Mesothelial cell of epicardium (in vitro differentiated cells): Measurements from ENCODE around the gene SFT2D3. TPM values are rescaled to one million over a fixed set of nuclear protein-coding genes. Genes with fewer than 3 reads are reported as not detected.
"Not testable (repeated sequence)": the region's sequence is repeated elsewhere in the genome, so short reads cannot be mapped to it uniquely, and the experiment has no call there.

Experiments
- DNase-seq, 2 experiments: peaks; one replicate each; pipeline ENCODE4 v3.0.0; 2021; ENCODE audit warnings: low spot score in 2 of 2; ENCODE audit not compliant: unreplicated experiment in 2 of 2
- H3K27ac Mint-ChIP-seq: 2 replicates; pipeline ENCODE4 v1.8.0; 2021; ENCODE audit warnings: mixed read lengths
- H3K27me3 Mint-ChIP-seq: 2 replicates; pipeline ENCODE4 v1.8.0; 2021; ENCODE audit warnings: low read depth, mixed read lengths
- H3K36me3 Mint-ChIP-seq: 2 replicates; pipeline ENCODE4 v1.8.0; 2021; ENCODE audit warnings: mixed read lengths
- H3K4me1 Mint-ChIP-seq: 2 replicates; pipeline ENCODE4 v1.8.0; 2021; ENCODE audit warnings: mixed read lengths
- H3K4me3 Mint-ChIP-seq: 2 replicates; pipeline ENCODE4 v1.8.0; 2021; ENCODE audit warnings: mild to moderate bottlenecking, moderate library complexity, mixed read lengths
- H3K9me3 Mint-ChIP-seq: 2 replicates; pipeline ENCODE4 v1.8.0; 2021; ENCODE audit warnings: mixed read lengths
- total RNA-seq: library from RNA; stranded (reverse); gene quantifications from 3 replicates; pipeline ENCODE4 v1.2.1, GENCODE V29; 2021
- TF ChIP-seq, protein P1 (sequence below): fragments of 200-600 bp; sonication (generic); IDR thresholded peaks from one replicate; pipeline ENCODE4 v1.5.0; 2021; ENCODE audit warnings: antibody characterized with exemption; ENCODE audit not compliant: unreplicated experiment

The SFT2D3 gene
- total RNA-seq, 1 donor from 2014 or later, result 12.9 TPM

DNA sequence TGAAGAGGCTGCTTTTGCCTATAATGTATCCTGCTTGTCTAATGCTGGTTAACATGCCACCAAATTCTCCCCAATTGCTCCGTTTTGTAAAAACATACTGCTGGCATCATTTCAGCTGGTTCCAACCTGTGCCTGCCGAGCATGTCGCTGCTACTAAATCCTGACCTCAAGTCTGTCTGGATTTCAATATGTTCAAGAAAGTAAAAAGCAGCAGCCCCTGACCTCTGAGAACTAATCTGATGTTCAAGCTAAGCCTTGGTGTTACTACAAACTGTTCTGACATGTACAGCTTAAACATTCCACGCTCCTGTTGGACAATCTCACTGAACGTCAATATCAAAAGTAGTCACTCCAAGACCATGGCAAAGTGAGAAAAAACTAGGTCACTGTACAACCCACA is 46.3 kb downstream of the SFT2D3 start:
- Mint-ChIP-seq H3K27ac (no peak overlapping the region), H3K27me3 (no peaks in the 10 kb centered on the region), H3K9me3 (no peaks in the 10 kb centered on the region), H3K4me3 (no peak overlapping the region), H3K4me1 (no peaks in the 10 kb centered on the region), H3K36me3 (peaks cover 24% of the 10 kb centered on the region)
- TF ChIP-seq, protein P1, sequence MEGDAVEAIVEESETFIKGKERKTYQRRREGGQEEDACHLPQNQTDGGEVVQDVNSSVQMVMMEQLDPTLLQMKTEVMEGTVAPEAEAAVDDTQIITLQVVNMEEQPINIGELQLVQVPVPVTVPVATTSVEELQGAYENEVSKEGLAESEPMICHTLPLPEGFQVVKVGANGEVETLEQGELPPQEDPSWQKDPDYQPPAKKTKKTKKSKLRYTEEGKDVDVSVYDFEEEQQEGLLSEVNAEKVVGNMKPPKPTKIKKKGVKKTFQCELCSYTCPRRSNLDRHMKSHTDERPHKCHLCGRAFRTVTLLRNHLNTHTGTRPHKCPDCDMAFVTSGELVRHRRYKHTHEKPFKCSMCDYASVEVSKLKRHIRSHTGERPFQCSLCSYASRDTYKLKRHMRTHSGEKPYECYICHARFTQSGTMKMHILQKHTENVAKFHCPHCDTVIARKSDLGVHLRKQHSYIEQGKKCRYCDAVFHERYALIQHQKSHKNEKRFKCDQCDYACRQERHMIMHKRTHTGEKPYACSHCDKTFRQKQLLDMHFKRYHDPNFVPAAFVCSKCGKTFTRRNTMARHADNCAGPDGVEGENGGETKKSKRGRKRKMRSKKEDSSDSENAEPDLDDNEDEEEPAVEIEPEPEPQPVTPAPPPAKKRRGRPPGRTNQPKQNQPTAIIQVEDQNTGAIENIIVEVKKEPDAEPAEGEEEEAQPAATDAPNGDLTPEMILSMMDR, result no peak
- no peak for DNase-seq

- DNase-seq, H3K27me3 Mint-ChIP-seq, H3K4me3 Mint-ChIP-seq, H3K4me1 Mint-ChIP-seq, H3K9me3 Mint-ChIP-seq: not testable (repeated sequence)
- Mint-ChIP-seq H3K36me3 (peaks cover 24% of the 10 kb centered on the region), H3K27ac (peak overlapping the region; percentile 9)
Measured at GRCh38 chr2:127749537-127749936, 48.2 kb downstream of the SFT2D3 start.

GRCh38 chr2:127753374-127753773 is 52.1 kb downstream of the SFT2D3 start:
- Mint-ChIP-seq H3K27me3 (no peaks in the 10 kb centered on the region), H3K36me3 (peaks cover 16% of the 10 kb centered on the region), H3K9me3 (no peaks in the 10 kb centered on the region), H3K4me1 (no peaks in the 10 kb centered on the region), H3K27ac (no peak overlapping the region), H3K4me3 (no peak overlapping the region)
- no peak for DNase-seq
- TF ChIP-seq, protein P1, result no peak

DNA sequence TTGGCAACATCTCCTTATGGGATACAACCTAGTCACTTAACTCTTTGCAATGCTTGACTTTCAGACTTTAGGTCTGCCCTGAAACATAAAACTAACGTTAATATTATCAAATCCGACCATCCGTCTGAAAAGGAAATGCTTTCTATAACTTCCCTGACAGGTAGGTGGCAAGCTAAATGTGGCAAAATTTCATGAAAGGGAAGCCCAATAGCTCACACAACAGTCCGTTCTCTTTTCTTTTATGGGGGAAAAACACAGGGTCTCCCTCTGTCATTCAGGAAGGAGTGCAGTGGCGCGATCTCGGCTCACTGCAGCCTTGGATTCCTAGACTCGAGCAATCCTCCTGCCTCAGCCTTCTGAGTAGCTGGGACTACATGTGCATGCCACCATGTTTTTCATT is 52.9 kb downstream of the SFT2D3 start:
- H3K36me3 Mint-ChIP-seq, result peaks cover 14% of the 10 kb centered on the region
- DNase-seq, result no peak
- TF ChIP-seq, protein P1, result no peak
- H3K9me3 Mint-ChIP-seq, result no peaks in the 10 kb centered on the region
- no peaks in the 10 kb centered on the region for H3K27me3 Mint-ChIP-seq
- no peak overlapping the region for H3K27ac Mint-ChIP-seq
- H3K4me1 Mint-ChIP-seq, result no peaks in the 10 kb centered on the region
- H3K4me3 Mint-ChIP-seq, result no peak overlapping the region

Other genes starting within 250 kb of the SFT2D3 start
- gene IWS1, start 175.0 kb upstream of the SFT2D3 start, total RNA-seq, result 47.0 to 47.9 TPM (median 47.6 TPM) in 3 replicates
- gene MYO7B, start 165.8 kb upstream of the SFT2D3 start, total RNA-seq, result 0.04 to 0.55 TPM (median 0.25 TPM) in 3 replicates
- gene GPR17, start 55.3 kb upstream of the SFT2D3 start, total RNA-seq, result not detected in 3 replicates
- gene LIMS2, start 26.0 kb upstream of the SFT2D3 start, total RNA-seq, result 11.9 to 13.0 TPM (median 11.9 TPM) in 3 replicates
- gene WDR33, start 109.7 kb downstream of the SFT2D3 start, total RNA-seq, result 59.9 to 61.4 TPM (median 60.2 TPM) in 3 replicates
- 32.9 to 34.7 TPM (median 34.1 TPM) in 3 replicates for gene POLR2D, start 156.7 kb downstream of the SFT2D3 start, total RNA-seq
- gene AMMECR1L, start 184.5 kb downstream of the SFT2D3 start, total RNA-seq, result 23.1 to 24.6 TPM (median 24.1 TPM) in 3 replicates